WTC11 (cell line): Measurements from ENCODE around the gene NBAS. TPM values are rescaled to one million over a fixed set of nuclear protein-coding genes. Genes with fewer than 3 reads are reported as not detected.

Experiments used
- ATAC-seq: fragments of 200-7000 bp; cut with Tn5 transposase; 2 replicates; pipeline ENCODE4 v1.10.0; 2021; ENCODE audit warnings: mild to moderate bottlenecking, moderate library complexity
- CTCF ChIA-PET: fragments of 300-600 bp; sonication (Branson Sonifier 250); formaldehyde crosslinking; loops from one replicate; lab custom pipeline; 2021; ENCODE audit warnings: antibody characterized with exemption; lab: Charles Lee
- POLR2A ChIA-PET: fragments of 350-600 bp; sonication (Branson Sonifier 250); formaldehyde crosslinking; loops from one replicate; lab custom pipeline; 2021; ENCODE audit warnings: antibody characterized with exemption; lab: Charles Lee
- DNase-seq: peaks from one replicate; pipeline ENCODE4 v3.0.0; 2021; ENCODE audit warnings: low spot score
- H3K27ac Mint-ChIP-seq: 2 replicates; pipeline ENCODE4 v1.8.0; 2021; ENCODE audit warnings: mixed read lengths
- H3K27me3 Mint-ChIP-seq: 2 replicates; pipeline ENCODE4 v1.8.0; 2021; ENCODE audit warnings: low read depth, mild to moderate bottlenecking, moderate library complexity, mixed read lengths
- H3K36me3 Mint-ChIP-seq: 2 replicates; pipeline ENCODE4 v1.8.0; 2021; ENCODE audit warnings: mixed read lengths
- H3K4me1 Mint-ChIP-seq: 2 replicates; pipeline ENCODE4 v1.8.0; 2022; ENCODE audit warnings: mixed read lengths
- H3K4me3 Mint-ChIP-seq: 2 replicates; pipeline ENCODE4 v1.8.0; 2021; ENCODE audit warnings: mild to moderate bottlenecking, moderate library complexity, mixed read lengths
- H3K9me3 Mint-ChIP-seq: 2 replicates; pipeline ENCODE4 v1.8.0; 2021; ENCODE audit warnings: mixed read lengths
- E2F4 ChIP-seq: sonication (generic); formaldehyde crosslinking; IDR thresholded peaks from 2 replicates; pipeline ENCODE4 v1.8.1; 2022; ENCODE audit warnings: low read depth, mild to moderate bottlenecking, moderate library complexity, missing genetic modification reagents, borderline replicate concordance
- ELF4 ChIP-seq: sonication (generic); formaldehyde crosslinking; IDR thresholded peaks from 2 replicates; pipeline ENCODE4 v1.8.1; 2022; ENCODE audit warnings: low read depth, mild to moderate bottlenecking, moderate library complexity, missing genetic modification reagents
- HMGXB4 ChIP-seq: sonication (generic); formaldehyde crosslinking; IDR thresholded peaks from 2 replicates; pipeline ENCODE4 v1.8.1; 2023; ENCODE audit warnings: mild to moderate bottlenecking, moderate library complexity, missing genetic modification reagents
- NFE2L1 ChIP-seq: sonication (generic); formaldehyde crosslinking; IDR thresholded peaks from 2 replicates; pipeline ENCODE4 v1.8.1; 2023; ENCODE audit warnings: missing genetic modification reagents
- NR1H2 ChIP-seq: sonication (generic); formaldehyde crosslinking; IDR thresholded peaks from 2 replicates; pipeline ENCODE4 v1.9.0; 2021; ENCODE audit warnings: mild to moderate bottlenecking, moderate library complexity, missing genetic modification reagents
- OVOL2 ChIP-seq: fragments of 250-450 bp; sonication (Bioruptor Pico); IDR thresholded peaks from 2 replicates; pipeline ENCODE4 v1.9.0; 2021; ENCODE audit warnings: mild to moderate bottlenecking, borderline replicate concordance
- PRDM15 ChIP-seq: sonication (generic); formaldehyde crosslinking; IDR thresholded peaks from 2 replicates; pipeline ENCODE4 v1.8.0; 2022; ENCODE audit warnings: missing genetic modification reagents
- RORB ChIP-seq: fragments of 250-450 bp; sonication (Bioruptor Pico); IDR thresholded peaks from 2 replicates; pipeline ENCODE4 v1.9.0; 2021; ENCODE audit warnings: mild to moderate bottlenecking
- TCF7 ChIP-seq: sonication (generic); formaldehyde crosslinking; IDR thresholded peaks from 2 replicates; pipeline ENCODE4 v1.8.0; 2022; ENCODE audit warnings: mild to moderate bottlenecking, low read depth, missing genetic modification reagents, moderate library complexity
- TP53 ChIP-seq: sonication (generic); formaldehyde crosslinking; IDR thresholded peaks from 2 replicates; pipeline ENCODE4 v1.8.1; 2023; ENCODE audit warnings: mild to moderate bottlenecking, missing genetic modification reagents
- ZNF121 ChIP-seq: sonication (generic); formaldehyde crosslinking; IDR thresholded peaks from 2 replicates; pipeline ENCODE4 v1.8.0; 2023; ENCODE audit warnings: missing genetic modification reagents
- ZNF263 ChIP-seq: sonication (generic); formaldehyde crosslinking; IDR thresholded peaks from 2 replicates; pipeline ENCODE4 v1.8.1; 2022; ENCODE audit warnings: low read depth, mild to moderate bottlenecking, moderate library complexity, missing genetic modification reagents
- total RNA-seq: library from RNA; stranded (reverse); gene quantifications from 3 replicates; pipeline ENCODE4 v1.2.3, GENCODE V29; 2021
- TF ChIP-seq, protein P1 (sequence below): sonication (generic); formaldehyde crosslinking; IDR thresholded peaks from 2 replicates; pipeline ENCODE4 v1.8.0; 2023; ENCODE audit warnings: missing genetic modification reagents, mild to moderate bottlenecking, borderline replicate concordance
- TF ChIP-seq, protein P2 (sequence below): sonication (generic); formaldehyde crosslinking; IDR thresholded peaks from 2 replicates; pipeline ENCODE4 v1.8.1; 2023; ENCODE audit warnings: mild to moderate bottlenecking, missing genetic modification reagents, borderline replicate concordance
- TF ChIP-seq, protein P3 (sequence below): sonication (generic); formaldehyde crosslinking; IDR thresholded peaks from 2 replicates; pipeline ENCODE4 v1.8.0; 2022; ENCODE audit warnings: mild to moderate bottlenecking, missing genetic modification reagents
- TF ChIP-seq, protein P4 (sequence below): sonication (generic); formaldehyde crosslinking; IDR thresholded peaks from 2 replicates; pipeline ENCODE4 v1.8.0; 2023; ENCODE audit warnings: mild to moderate bottlenecking, missing genetic modification reagents

Gene NBAS
- total RNA-seq, 1 experiment from 2014 or later, result 32.3 TPM

DNA sequence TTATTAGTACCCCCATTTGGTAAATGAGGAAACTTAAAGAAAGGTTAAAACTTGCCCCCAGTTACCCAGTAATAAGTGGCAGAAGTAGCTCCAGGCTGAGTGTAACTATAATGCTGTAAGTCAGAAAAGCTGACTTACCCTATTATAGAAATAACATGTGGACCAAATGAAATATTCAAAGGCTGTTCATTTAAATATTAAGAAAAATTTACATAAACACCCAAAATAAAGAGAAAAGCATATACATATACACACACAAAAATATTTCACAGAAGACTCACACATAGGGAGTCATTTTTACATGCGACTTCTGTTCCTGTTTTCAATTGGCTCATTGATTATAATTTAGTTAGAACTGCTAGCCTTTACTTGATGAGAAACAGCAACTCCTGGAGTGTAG is 189.1 kb downstream of the NBAS start (continued):
- TF ChIP-seq ZNF121, result no peak
- no peak for TF ChIP-seq HMGXB4 (CRISPR knock-in tag)

DNA sequence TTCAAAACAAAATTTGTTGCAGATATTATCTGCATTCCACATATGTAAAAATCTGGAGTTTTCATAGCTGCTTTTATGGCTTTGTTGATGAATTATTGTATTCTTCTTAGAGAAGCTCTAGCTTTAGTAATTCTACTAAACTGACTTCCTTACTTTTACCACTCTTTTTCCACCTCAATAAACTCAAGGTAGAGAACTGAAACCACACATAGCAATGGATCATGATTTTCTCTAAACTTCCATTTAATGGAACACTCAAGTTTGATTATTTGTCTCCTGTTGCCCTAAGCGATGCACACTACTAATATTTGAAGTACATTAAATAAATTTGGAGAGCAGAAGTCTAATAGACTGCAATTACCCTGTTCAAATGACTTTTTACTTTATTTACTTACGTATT is 192.0 kb downstream of the NBAS start:
- ChIA-PET POLR2A (no interaction called here), CTCF (interaction anchor here (1.1 kb wide), 1 partner anchor 311 kb away, joined by 3 read pairs; no protein-coding TSS in a partner anchor)
- Mint-ChIP-seq H3K9me3 (no peaks in the 10 kb centered on the region), H3K36me3 (peaks cover 12% of the 10 kb centered on the region; the same call in 1 of the 2 replicates), H3K27me3 (no peaks in the 10 kb centered on the region), H3K27ac (no peak overlapping the region), H3K4me1 (peaks cover 30% of the 10 kb centered on the region), H3K4me3 (no peak overlapping the region)
- TF ChIP-seq ZNF263 (CRISPR knock-in tag), result no peak
- no peak for TF ChIP-seq PRDM15 (CRISPR knock-in tag)
- TF ChIP-seq NR1H2 (CRISPR knock-in tag), result no peak
- TF ChIP-seq OVOL2 (CRISPR knock-in tag), result no peak
- no peak for TF ChIP-seq TP53 (CRISPR knock-in tag)
- TF ChIP-seq, protein P1, sequence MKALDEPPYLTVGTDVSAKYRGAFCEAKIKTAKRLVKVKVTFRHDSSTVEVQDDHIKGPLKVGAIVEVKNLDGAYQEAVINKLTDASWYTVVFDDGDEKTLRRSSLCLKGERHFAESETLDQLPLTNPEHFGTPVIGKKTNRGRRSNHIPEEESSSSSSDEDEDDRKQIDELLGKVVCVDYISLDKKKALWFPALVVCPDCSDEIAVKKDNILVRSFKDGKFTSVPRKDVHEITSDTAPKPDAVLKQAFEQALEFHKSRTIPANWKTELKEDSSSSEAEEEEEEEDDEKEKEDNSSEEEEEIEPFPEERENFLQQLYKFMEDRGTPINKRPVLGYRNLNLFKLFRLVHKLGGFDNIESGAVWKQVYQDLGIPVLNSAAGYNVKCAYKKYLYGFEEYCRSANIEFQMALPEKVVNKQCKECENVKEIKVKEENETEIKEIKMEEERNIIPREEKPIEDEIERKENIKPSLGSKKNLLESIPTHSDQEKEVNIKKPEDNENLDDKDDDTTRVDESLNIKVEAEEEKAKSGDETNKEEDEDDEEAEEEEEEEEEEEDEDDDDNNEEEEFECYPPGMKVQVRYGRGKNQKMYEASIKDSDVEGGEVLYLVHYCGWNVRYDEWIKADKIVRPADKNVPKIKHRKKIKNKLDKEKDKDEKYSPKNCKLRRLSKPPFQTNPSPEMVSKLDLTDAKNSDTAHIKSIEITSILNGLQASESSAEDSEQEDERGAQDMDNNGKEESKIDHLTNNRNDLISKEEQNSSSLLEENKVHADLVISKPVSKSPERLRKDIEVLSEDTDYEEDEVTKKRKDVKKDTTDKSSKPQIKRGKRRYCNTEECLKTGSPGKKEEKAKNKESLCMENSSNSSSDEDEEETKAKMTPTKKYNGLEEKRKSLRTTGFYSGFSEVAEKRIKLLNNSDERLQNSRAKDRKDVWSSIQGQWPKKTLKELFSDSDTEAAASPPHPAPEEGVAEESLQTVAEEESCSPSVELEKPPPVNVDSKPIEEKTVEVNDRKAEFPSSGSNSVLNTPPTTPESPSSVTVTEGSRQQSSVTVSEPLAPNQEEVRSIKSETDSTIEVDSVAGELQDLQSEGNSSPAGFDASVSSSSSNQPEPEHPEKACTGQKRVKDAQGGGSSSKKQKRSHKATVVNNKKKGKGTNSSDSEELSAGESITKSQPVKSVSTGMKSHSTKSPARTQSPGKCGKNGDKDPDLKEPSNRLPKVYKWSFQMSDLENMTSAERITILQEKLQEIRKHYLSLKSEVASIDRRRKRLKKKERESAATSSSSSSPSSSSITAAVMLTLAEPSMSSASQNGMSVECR (CRISPR knock-in tag), result no peak
- TF ChIP-seq, protein P2, sequence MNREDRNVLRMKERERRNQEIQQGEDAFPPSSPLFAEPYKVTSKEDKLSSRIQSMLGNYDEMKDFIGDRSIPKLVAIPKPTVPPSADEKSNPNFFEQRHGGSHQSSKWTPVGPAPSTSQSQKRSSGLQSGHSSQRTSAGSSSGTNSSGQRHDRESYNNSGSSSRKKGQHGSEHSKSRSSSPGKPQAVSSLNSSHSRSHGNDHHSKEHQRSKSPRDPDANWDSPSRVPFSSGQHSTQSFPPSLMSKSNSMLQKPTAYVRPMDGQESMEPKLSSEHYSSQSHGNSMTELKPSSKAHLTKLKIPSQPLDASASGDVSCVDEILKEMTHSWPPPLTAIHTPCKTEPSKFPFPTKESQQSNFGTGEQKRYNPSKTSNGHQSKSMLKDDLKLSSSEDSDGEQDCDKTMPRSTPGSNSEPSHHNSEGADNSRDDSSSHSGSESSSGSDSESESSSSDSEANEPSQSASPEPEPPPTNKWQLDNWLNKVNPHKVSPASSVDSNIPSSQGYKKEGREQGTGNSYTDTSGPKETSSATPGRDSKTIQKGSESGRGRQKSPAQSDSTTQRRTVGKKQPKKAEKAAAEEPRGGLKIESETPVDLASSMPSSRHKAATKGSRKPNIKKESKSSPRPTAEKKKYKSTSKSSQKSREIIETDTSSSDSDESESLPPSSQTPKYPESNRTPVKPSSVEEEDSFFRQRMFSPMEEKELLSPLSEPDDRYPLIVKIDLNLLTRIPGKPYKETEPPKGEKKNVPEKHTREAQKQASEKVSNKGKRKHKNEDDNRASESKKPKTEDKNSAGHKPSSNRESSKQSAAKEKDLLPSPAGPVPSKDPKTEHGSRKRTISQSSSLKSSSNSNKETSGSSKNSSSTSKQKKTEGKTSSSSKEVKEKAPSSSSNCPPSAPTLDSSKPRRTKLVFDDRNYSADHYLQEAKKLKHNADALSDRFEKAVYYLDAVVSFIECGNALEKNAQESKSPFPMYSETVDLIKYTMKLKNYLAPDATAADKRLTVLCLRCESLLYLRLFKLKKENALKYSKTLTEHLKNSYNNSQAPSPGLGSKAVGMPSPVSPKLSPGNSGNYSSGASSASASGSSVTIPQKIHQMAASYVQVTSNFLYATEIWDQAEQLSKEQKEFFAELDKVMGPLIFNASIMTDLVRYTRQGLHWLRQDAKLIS (CRISPR knock-in tag), result no peak
- TF ChIP-seq RORB (CRISPR knock-in tag), result no peak
- no peak for TF ChIP-seq NFE2L1 (CRISPR knock-in tag)
- TF ChIP-seq, protein P3, sequence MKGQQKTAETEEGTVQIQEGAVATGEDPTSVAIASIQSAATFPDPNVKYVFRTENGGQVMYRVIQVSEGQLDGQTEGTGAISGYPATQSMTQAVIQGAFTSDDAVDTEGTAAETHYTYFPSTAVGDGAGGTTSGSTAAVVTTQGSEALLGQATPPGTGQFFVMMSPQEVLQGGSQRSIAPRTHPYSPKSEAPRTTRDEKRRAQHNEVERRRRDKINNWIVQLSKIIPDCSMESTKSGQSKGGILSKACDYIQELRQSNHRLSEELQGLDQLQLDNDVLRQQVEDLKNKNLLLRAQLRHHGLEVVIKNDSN (CRISPR knock-in tag), result no peak
- TF ChIP-seq, protein P4, sequence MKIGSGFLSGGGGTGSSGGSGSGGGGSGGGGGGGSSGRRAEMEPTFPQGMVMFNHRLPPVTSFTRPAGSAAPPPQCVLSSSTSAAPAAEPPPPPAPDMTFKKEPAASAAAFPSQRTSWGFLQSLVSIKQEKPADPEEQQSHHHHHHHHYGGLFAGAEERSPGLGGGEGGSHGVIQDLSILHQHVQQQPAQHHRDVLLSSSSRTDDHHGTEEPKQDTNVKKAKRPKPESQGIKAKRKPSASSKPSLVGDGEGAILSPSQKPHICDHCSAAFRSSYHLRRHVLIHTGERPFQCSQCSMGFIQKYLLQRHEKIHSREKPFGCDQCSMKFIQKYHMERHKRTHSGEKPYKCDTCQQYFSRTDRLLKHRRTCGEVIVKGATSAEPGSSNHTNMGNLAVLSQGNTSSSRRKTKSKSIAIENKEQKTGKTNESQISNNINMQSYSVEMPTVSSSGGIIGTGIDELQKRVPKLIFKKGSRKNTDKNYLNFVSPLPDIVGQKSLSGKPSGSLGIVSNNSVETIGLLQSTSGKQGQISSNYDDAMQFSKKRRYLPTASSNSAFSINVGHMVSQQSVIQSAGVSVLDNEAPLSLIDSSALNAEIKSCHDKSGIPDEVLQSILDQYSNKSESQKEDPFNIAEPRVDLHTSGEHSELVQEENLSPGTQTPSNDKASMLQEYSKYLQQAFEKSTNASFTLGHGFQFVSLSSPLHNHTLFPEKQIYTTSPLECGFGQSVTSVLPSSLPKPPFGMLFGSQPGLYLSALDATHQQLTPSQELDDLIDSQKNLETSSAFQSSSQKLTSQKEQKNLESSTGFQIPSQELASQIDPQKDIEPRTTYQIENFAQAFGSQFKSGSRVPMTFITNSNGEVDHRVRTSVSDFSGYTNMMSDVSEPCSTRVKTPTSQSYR (CRISPR knock-in tag), result no peak
- no peak for TF ChIP-seq E2F4 (CRISPR knock-in tag)
- no peak for TF ChIP-seq TCF7 (CRISPR knock-in tag)
- TF ChIP-seq ELF4 (CRISPR knock-in tag), result no peak
- ATAC-seq (no peak), DNase-seq (no peak)
